HepG2 (cell line): ENCODE results near the gene SNAI1. TPM values are rescaled to one million over a fixed set of nuclear protein-coding genes. Genes with fewer than 3 reads are reported as not detected.

ENCODE experiments used
- ARNT ChIP-seq: fragments of 450-650 bp; IDR thresholded peaks from 2 replicates; pipeline ENCODE4 v1.6.1; 2017
- KDM1A ChIP-seq: IDR thresholded peaks from 2 replicates; pipeline ENCODE4 v1.6.1; 2016; ENCODE audit warnings: missing compliant biosample characterization
- PAX8 ChIP-seq: sonication (generic); formaldehyde crosslinking; IDR thresholded peaks from 2 replicates; pipeline ENCODE4 v1.8.0; 2022; ENCODE audit warnings: mild to moderate bottlenecking, missing genetic modification reagents, borderline replicate concordance
- PLRG1 ChIP-seq: fragments of 450-650 bp; conservative IDR thresholded peaks from 2 replicates; pipeline ENCODE4 v1.6.1; 2016
- U2AF2 ChIP-seq: fragments of 200-400 bp; formaldehyde crosslinking; IDR thresholded peaks from 2 replicates; pipeline ENCODE4 v1.6.1; 2017; ENCODE audit warnings: low read depth, mild to moderate bottlenecking, low read length
- ZFYVE20 ChIP-seq: sonication (generic); formaldehyde crosslinking; IDR thresholded peaks from 2 replicates; pipeline ENCODE4 v1.8.0; 2023; ENCODE audit warnings: low read depth, mild to moderate bottlenecking, moderate library complexity, missing genetic modification reagents, borderline replicate concordance
- ZIK1 ChIP-seq: sonication (generic); formaldehyde crosslinking; IDR thresholded peaks from 2 replicates; pipeline ENCODE4 v1.5.0; 2020; ENCODE audit warnings: mild to moderate bottlenecking, low read depth, missing genetic modification reagents, borderline replicate concordance
- ZNF329 ChIP-seq: sonication (generic); formaldehyde crosslinking; IDR thresholded peaks from 2 replicates; pipeline ENCODE4 v1.9.0; 2021; ENCODE audit warnings: low read depth, mild to moderate bottlenecking, missing genetic modification reagents
- ZNF720 ChIP-seq: sonication (generic); formaldehyde crosslinking; IDR thresholded peaks from 2 replicates; pipeline ENCODE4 v1.4.0; 2020; ENCODE audit warnings: missing genetic modification reagents
- ZNF883 ChIP-seq: sonication (generic); formaldehyde crosslinking; IDR thresholded peaks from 2 replicates; pipeline ENCODE4 v1.5.1; 2020; ENCODE audit warnings: mild to moderate bottlenecking, missing genetic modification reagents; ENCODE audit errors: not compliant biosample characterization
- polyA plus RNA-seq, 8 experiments: library from polyadenylated mRNA; depleted of rRNA in 3 of 8; stranded (reverse) in 7 of 8; unstranded in 1 of 8; fragments of >200 nt; fragmentation: Illumina TruSeq in 4 of 8; extraction: Trizol in 4 of 8; gene quantifications; 2 replicates each; pipeline versions ENCODE4 v1.2.1 to v1.2.3, GENCODE V29; 2011 to 2016; ENCODE audit warnings: low read depth in 4 of 8, missing spikeins in 1 of 8, mixed read lengths in 1 of 8; ENCODE audit not compliant: insufficient read depth in 1 of 8
- total RNA-seq, 5 experiments: library from RNA; depleted of rRNA; stranded (reverse); fragments of >200 nt; fragmentation: Illumina TruSeq; extraction: Trizol; gene quantifications; 2 replicates each; pipeline ENCODE4 v1.2.3, GENCODE V29; 2016; ENCODE audit warnings: low read depth in 1 of 5
- TF ChIP-seq, protein P1 (sequence below): sonication (generic); formaldehyde crosslinking; IDR thresholded peaks from 2 replicates; pipeline ENCODE4 v1.5.0; 2020; ENCODE audit warnings: mild to moderate bottlenecking, missing genetic modification reagents
- TF ChIP-seq, protein P2 (sequence below): sonication (generic); formaldehyde crosslinking; IDR thresholded peaks from 2 replicates; pipeline ENCODE4 v1.4.0; 2020; ENCODE audit warnings: mild to moderate bottlenecking, missing genetic modification reagents, borderline replicate concordance
- TF ChIP-seq, protein P3 (sequence below): IDR thresholded peaks from 2 replicates; pipeline ENCODE4 v1.6.1; 2016; ENCODE audit warnings: low read depth, borderline replicate concordance
- TF ChIP-seq, protein P4 (sequence below): sonication (generic); formaldehyde crosslinking; IDR thresholded peaks from 2 replicates; pipeline ENCODE4 v1.8.0; 2022; ENCODE audit warnings: missing genetic modification reagents, mild to moderate bottlenecking, borderline replicate concordance
- TF ChIP-seq, protein P5 (sequence below): IDR thresholded peaks from 2 replicates; pipeline ENCODE4 v1.6.1; 2016; ENCODE audit warnings: low read depth, missing genetic modification reagents, missing compliant biosample characterization
- TF ChIP-seq, protein P6 (sequence below): sonication (generic); formaldehyde crosslinking; IDR thresholded peaks from 2 replicates; pipeline ENCODE4 v1.8.0; 2022; ENCODE audit warnings: missing genetic modification reagents, mild to moderate bottlenecking, moderate library complexity, borderline replicate concordance

SNAI1 gene
- total and polyA plus RNA-seq, 2 of the 13 experiments (the other 11 are each of a cell fraction or from before 2014, with no cell fraction given): 1.3 to 1.4 TPM

DNA sequence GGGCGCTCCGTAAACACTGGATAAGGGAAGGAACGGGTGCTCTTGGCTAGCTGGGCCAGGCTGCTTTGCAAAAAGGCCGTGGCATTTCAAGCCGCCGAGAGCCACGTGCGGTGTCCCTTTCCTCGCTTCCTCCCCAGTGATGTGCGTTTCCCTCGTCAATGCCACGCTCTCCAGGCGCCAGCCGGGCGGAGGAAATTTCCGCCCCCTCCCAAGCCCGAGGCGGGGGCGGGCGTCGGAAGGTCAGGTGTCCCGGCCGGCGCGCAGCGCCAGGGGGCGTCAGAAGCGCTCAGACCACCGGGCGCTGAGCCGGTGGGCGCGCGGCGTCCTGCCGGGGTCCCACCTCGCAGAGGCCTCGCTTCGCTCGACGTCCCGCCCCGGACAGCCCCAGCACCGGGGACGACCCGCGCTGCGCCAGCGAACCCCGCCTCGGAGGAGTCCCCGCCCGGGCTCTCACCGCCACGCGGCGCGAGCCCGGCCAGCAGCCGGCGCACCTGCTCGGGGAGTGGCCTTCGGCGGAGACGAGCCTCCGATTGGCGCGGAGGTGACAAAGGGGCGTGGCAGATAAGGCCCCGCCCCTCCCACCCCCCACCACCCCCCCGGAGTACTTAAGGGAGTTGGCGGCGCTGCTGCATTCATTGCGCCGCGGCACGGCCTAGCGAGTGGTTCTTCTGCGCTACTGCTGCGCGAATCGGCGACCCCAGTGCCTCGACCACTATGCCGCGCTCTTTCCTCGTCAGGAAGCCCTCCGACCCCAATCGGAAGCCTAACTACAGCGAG, at the start of gene SNAI1 (continued):
- TF ChIP-seq ZFYVE20 (no peak; the same call in 1 of the 2 replicates), KDM1A (CRISPR knock-in tag) (no peak), ZNF883 (CRISPR knock-in tag) (peak; percentile 64), ZNF329 (peak; percentile 61; the same call in 1 of the 2 replicates), U2AF2 (no peak), ARNT (no peak), ZIK1 (peak; percentile 94), ZNF720 (CRISPR knock-in tag) (no peak), PLRG1 (no peak), PAX8 (CRISPR knock-in tag) (peak; percentile 80; the same call in 1 of the 2 replicates)
- TF ChIP-seq, protein P1, sequence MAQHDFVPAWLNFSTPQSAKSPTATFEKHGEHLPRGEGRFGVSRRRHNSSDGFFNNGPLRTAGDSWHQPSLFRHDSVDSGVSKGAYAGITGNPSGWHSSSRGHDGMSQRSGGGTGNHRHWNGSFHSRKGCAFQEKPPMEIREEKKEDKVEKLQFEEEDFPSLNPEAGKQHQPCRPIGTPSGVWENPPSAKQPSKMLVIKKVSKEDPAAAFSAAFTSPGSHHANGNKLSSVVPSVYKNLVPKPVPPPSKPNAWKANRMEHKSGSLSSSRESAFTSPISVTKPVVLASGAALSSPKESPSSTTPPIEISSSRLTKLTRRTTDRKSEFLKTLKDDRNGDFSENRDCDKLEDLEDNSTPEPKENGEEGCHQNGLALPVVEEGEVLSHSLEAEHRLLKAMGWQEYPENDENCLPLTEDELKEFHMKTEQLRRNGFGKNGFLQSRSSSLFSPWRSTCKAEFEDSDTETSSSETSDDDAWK (CRISPR knock-in tag): no peak
- TF ChIP-seq, protein P2, sequence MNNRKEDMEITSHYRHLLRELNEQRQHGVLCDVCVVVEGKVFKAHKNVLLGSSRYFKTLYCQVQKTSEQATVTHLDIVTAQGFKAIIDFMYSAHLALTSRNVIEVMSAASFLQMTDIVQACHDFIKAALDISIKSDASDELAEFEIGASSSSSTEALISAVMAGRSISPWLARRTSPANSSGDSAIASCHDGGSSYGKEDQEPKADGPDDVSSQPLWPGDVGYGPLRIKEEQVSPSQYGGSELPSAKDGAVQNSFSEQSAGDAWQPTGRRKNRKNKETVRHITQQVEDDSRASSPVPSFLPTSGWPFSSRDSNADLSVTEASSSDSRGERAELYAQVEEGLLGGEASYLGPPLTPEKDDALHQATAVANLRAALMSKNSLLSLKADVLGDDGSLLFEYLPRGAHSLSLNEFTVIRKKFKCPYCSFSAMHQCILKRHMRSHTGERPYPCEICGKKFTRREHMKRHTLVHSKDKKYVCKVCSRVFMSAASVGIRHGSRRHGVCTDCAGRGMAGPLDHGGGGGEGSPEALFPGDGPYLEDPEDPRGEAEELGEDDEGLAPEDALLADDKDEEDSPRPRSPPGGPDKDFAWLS (CRISPR knock-in tag): no peak
- TF ChIP-seq, protein P3, sequence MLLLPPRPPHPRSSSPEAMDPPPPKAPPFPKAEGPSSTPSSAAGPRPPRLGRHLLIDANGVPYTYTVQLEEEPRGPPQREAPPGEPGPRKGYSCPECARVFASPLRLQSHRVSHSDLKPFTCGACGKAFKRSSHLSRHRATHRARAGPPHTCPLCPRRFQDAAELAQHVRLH (CRISPR knock-in tag): peak; percentile 87; the same call in 1 of the 2 replicates
- TF ChIP-seq, protein P4, sequence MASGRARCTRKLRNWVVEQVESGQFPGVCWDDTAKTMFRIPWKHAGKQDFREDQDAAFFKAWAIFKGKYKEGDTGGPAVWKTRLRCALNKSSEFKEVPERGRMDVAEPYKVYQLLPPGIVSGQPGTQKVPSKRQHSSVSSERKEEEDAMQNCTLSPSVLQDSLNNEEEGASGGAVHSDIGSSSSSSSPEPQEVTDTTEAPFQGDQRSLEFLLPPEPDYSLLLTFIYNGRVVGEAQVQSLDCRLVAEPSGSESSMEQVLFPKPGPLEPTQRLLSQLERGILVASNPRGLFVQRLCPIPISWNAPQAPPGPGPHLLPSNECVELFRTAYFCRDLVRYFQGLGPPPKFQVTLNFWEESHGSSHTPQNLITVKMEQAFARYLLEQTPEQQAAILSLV: peak; percentile 68
- TF ChIP-seq, protein P5, sequence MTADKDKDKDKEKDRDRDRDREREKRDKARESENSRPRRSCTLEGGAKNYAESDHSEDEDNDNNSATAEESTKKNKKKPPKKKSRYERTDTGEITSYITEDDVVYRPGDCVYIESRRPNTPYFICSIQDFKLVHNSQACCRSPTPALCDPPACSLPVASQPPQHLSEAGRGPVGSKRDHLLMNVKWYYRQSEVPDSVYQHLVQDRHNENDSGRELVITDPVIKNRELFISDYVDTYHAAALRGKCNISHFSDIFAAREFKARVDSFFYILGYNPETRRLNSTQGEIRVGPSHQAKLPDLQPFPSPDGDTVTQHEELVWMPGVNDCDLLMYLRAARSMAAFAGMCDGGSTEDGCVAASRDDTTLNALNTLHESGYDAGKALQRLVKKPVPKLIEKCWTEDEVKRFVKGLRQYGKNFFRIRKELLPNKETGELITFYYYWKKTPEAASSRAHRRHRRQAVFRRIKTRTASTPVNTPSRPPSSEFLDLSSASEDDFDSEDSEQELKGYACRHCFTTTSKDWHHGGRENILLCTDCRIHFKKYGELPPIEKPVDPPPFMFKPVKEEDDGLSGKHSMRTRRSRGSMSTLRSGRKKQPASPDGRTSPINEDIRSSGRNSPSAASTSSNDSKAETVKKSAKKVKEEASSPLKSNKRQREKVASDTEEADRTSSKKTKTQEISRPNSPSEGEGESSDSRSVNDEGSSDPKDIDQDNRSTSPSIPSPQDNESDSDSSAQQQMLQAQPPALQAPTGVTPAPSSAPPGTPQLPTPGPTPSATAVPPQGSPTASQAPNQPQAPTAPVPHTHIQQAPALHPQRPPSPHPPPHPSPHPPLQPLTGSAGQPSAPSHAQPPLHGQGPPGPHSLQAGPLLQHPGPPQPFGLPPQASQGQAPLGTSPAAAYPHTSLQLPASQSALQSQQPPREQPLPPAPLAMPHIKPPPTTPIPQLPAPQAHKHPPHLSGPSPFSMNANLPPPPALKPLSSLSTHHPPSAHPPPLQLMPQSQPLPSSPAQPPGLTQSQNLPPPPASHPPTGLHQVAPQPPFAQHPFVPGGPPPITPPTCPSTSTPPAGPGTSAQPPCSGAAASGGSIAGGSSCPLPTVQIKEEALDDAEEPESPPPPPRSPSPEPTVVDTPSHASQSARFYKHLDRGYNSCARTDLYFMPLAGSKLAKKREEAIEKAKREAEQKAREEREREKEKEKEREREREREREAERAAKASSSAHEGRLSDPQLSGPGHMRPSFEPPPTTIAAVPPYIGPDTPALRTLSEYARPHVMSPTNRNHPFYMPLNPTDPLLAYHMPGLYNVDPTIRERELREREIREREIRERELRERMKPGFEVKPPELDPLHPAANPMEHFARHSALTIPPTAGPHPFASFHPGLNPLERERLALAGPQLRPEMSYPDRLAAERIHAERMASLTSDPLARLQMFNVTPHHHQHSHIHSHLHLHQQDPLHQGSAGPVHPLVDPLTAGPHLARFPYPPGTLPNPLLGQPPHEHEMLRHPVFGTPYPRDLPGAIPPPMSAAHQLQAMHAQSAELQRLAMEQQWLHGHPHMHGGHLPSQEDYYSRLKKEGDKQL (CRISPR knock-in tag): peak; percentile 71; the same call in 1 of the 2 replicates
- TF ChIP-seq, protein P6, sequence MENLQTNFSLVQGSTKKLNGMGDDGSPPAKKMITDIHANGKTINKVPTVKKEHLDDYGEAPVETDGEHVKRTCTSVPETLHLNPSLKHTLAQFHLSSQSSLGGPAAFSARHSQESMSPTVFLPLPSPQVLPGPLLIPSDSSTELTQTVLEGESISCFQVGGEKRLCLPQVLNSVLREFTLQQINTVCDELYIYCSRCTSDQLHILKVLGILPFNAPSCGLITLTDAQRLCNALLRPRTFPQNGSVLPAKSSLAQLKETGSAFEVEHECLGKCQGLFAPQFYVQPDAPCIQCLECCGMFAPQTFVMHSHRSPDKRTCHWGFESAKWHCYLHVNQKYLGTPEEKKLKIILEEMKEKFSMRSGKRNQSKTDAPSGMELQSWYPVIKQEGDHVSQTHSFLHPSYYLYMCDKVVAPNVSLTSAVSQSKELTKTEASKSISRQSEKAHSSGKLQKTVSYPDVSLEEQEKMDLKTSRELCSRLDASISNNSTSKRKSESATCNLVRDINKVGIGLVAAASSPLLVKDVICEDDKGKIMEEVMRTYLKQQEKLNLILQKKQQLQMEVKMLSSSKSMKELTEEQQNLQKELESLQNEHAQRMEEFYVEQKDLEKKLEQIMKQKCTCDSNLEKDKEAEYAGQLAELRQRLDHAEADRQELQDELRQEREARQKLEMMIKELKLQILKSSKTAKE (CRISPR knock-in tag): peak; percentile 73
